HepG2 (cell line): Measurements from ENCODE around the gene PDIA4. TPM values are rescaled to one million over a fixed set of nuclear protein-coding genes. Genes with fewer than 3 reads are reported as not detected.

Experiments
- ATAC-seq: fragments of 200-7000 bp; cut with Tn5 transposase; 3 replicates; pipeline ENCODE4 v1.9.1; 2020; ENCODE audit warnings: mild to moderate bottlenecking, moderate library complexity
- BruUV-seq: library from RNA; stranded (reverse); fragments of 400-500 nt; replicated peaks from 2 replicates; lab custom pipeline; 2021; lab: Mats Ljungman, UMichigan
- CTCF ChIA-PET: fragments of 300-600 bp; formaldehyde crosslinking; extraction: SDS; loops from one replicate; lab custom pipeline; 2021; ENCODE audit warnings: low total read pairs, inconsistent platforms, low intra/inter-chr PET ratio; lab: Yijun Ruan, JAX
- POLR2A ChIA-PET: fragments of 350-600 bp; sonication (Branson Sonifier 250); formaldehyde crosslinking; loops from one replicate; lab custom pipeline; 2020; ENCODE audit warnings: antibody characterized with exemption, inconsistent platforms; lab: Yijun Ruan, JAX
- DNase-seq: peaks from one replicate; pipeline ENCODE4 v3.0.0-alpha.2; 2015; ENCODE audit warnings: low spot score
- FAIRE-seq: peaks from 3 replicates; lab custom pipeline; 2011; peaks lifted over from hg19 to GRCh38; lab: Jason Lieb, UNC
- H2AFZ ChIP-seq: one replicate; pipeline ENCODE4 v1.6.1; 2011; ENCODE audit warnings: low read length, inconsistent platforms
- H3K27ac ChIP-seq: fragments of 300-600 bp; 3 replicates; pipeline ENCODE4 v1.8.0; 2011; ENCODE audit warnings: mixed run types, mild to moderate bottlenecking, mixed read lengths, low read length, inconsistent platforms; ENCODE audit not compliant: insufficient read depth; ENCODE audit errors: extremely low read length
- H3K27me3 ChIP-seq, 2 experiments: fragments of 200-600 bp in 1 of 2; 2 replicates in 1 of 2; 3 replicates in 1 of 2; pipeline versions ENCODE4 v1.6.0 to v1.8.0; 2011; ENCODE audit warnings: low read length in 2 of 2, mild to moderate bottlenecking in 2 of 2, moderate library complexity in 2 of 2, inconsistent platforms in 1 of 2; ENCODE audit not compliant: insufficient read depth in 2 of 2, control insufficient read depth in 1 of 2
- H3K36me3 ChIP-seq, 2 experiments: fragments of 200-600 bp in 1 of 2; replicated peaks in 1 of 2; 2 replicates in 1 of 2; 3 replicates in 1 of 2; pipeline versions ENCODE4 v1.5.1 to v1.8.0; 2011; ENCODE audit warnings: low read length in 2 of 2, inconsistent platforms in 1 of 2; ENCODE audit not compliant: insufficient read depth in 2 of 2, control insufficient read depth in 1 of 2
- H3K4me1 ChIP-seq: 2 replicates; pipeline ENCODE4 v1.5.1; 2012; ENCODE audit warnings: low read length, inconsistent platforms; ENCODE audit not compliant: insufficient read depth
- H3K4me2 ChIP-seq: 2 replicates; pipeline ENCODE4 v1.6.0; 2011; ENCODE audit warnings: low read depth, low read length, inconsistent platforms
- H3K4me3 ChIP-seq, 3 experiments: fragments of 200-600 bp in 1 of 3; sonication (generic), shearing (Covaris generic) in 1 of 3; replicated peaks in 1 of 3; 2 replicates each; pipeline ENCODE4 v1.5.1; 2011 to 2016; ENCODE audit warnings: low read length in 3 of 3, inconsistent platforms in 2 of 3, low read depth in 2 of 3, mild to moderate bottlenecking in 2 of 3, control low read depth in 1 of 3, mixed read lengths in 1 of 3; ENCODE audit not compliant: insufficient read depth in 1 of 3
- H3K79me2 ChIP-seq: one replicate; pipeline ENCODE4 v1.6.1; 2011; ENCODE audit warnings: low read length, inconsistent platforms; ENCODE audit not compliant: insufficient read depth
- H3K9ac ChIP-seq: 2 replicates; pipeline ENCODE4 v1.6.0; 2011; ENCODE audit warnings: mild to moderate bottlenecking, low read depth, low read length, inconsistent platforms; ENCODE audit not compliant: insufficient read depth
- H3K9me3 ChIP-seq: 2 replicates; pipeline ENCODE4 v1.5.1; 2012; ENCODE audit warnings: mild to moderate bottlenecking, low read length
- H4K20me1 ChIP-seq: 2 replicates; pipeline ENCODE4 v1.6.0; 2011; ENCODE audit warnings: inconsistent platforms, mild to moderate bottlenecking, low read length, moderate library complexity; ENCODE audit not compliant: insufficient read depth
- AHR ChIP-seq: IDR thresholded peaks from 2 replicates; pipeline ENCODE4 v1.6.1; 2018; ENCODE audit warnings: missing genetic modification reagents, missing compliant biosample characterization
- HMGA1 ChIP-seq: sonication (generic); formaldehyde crosslinking; conservative IDR thresholded peaks from 2 replicates; pipeline ENCODE4 v1.4.0; 2020; ENCODE audit warnings: missing genetic modification reagents
- MED13 ChIP-seq: sonication (generic); formaldehyde crosslinking; IDR thresholded peaks from 2 replicates; pipeline ENCODE4 v1.5.0; 2020; ENCODE audit warnings: missing genetic modification reagents
- MTF1 ChIP-seq: sonication (generic); formaldehyde crosslinking; IDR thresholded peaks from 2 replicates; pipeline ENCODE4 v1.5.0; 2020; ENCODE audit warnings: missing genetic modification reagents
- NFRKB ChIP-seq: fragments of 450-650 bp; IDR thresholded peaks from 2 replicates; pipeline ENCODE4 v1.6.1; 2017
- POLR2AphosphoS5 ChIP-seq: IDR thresholded peaks from 2 replicates; pipeline ENCODE4 v1.6.1; 2012; ENCODE audit warnings: low read depth, low read length
- RNF2 ChIP-seq: fragments of 450-650 bp; conservative IDR thresholded peaks from 2 replicates; pipeline ENCODE4 v1.6.1; 2016; ENCODE audit warnings: low read depth
- TSC22D2 ChIP-seq: sonication (generic); formaldehyde crosslinking; IDR thresholded peaks from 2 replicates; pipeline ENCODE4 v1.5.1; 2020; ENCODE audit warnings: missing genetic modification reagents, mild to moderate bottlenecking, borderline replicate concordance
- ZNF34 ChIP-seq: sonication (generic); formaldehyde crosslinking; IDR thresholded peaks from 2 replicates; pipeline ENCODE4 v1.4.0; 2020; ENCODE audit warnings: mild to moderate bottlenecking, missing genetic modification reagents, borderline replicate concordance
- ZNF510 ChIP-seq: sonication (generic); formaldehyde crosslinking; IDR thresholded peaks from 2 replicates; pipeline ENCODE4 v1.4.0; 2020; ENCODE audit warnings: low read depth, mild to moderate bottlenecking, missing genetic modification reagents
- ZNF569 ChIP-seq: sonication (generic); formaldehyde crosslinking; IDR thresholded peaks from 2 replicates; pipeline ENCODE4 v1.5.0; 2020; ENCODE audit warnings: mild to moderate bottlenecking, missing genetic modification reagents, moderate library complexity, borderline replicate concordance
- ZNF619 ChIP-seq: sonication (generic); formaldehyde crosslinking; IDR thresholded peaks from 2 replicates; pipeline ENCODE4 v1.4.0; 2020; ENCODE audit warnings: mild to moderate bottlenecking, missing genetic modification reagents
- ZNF816 ChIP-seq: sonication (generic); formaldehyde crosslinking; IDR thresholded peaks from 2 replicates; pipeline ENCODE4 v1.8.0; 2022; ENCODE audit warnings: missing genetic modification reagents, mild to moderate bottlenecking, borderline replicate concordance
- WGBS: methylation state at CpG from one replicate; pipeline ENCODE4 v1.1.6; 2017; ENCODE audit warnings: low lambda C conversion rate; 5-methylcytosine and 5-hydroxymethylcytosine counted together
- in situ Hi-C: cut with HindIII; loops from 2 replicates; pipeline ENCODE4 v1.10.0; 2017; ENCODE audit warnings: low pct_unique_long_range_greater_than_20kb; ENCODE audit not compliant: extremely low pct_ligation_motif_present
- intact Hi-C: fragments of 100-400 bp; cut with micrococcal nuclease; formaldehyde crosslinking; loops from one replicate; pipeline ENCODE4 v1.10.0; 2022; ENCODE audit not compliant: unreplicated experiment
- polyA plus RNA-seq, 8 experiments: library from polyadenylated mRNA; depleted of rRNA in 3 of 8; stranded (reverse) in 7 of 8; unstranded in 1 of 8; fragments of >200 nt; fragmentation: Illumina TruSeq in 4 of 8; extraction: Trizol in 4 of 8; gene quantifications; 2 replicates each; pipeline versions ENCODE4 v1.2.1 to v1.2.3, GENCODE V29; 2011 to 2016; ENCODE audit warnings: low read depth in 4 of 8, missing spikeins in 1 of 8, mixed read lengths in 1 of 8; ENCODE audit not compliant: insufficient read depth in 1 of 8
- total RNA-seq, 5 experiments: library from RNA; depleted of rRNA; stranded (reverse); fragments of >200 nt; fragmentation: Illumina TruSeq; extraction: Trizol; gene quantifications; 2 replicates each; pipeline ENCODE4 v1.2.3, GENCODE V29; 2016; ENCODE audit warnings: low read depth in 1 of 5
- TF ChIP-seq, protein P1 (sequence below): IDR thresholded peaks from 2 replicates; pipeline ENCODE4 v1.6.1; 2016
- TF ChIP-seq, protein P2 (sequence below): sonication (generic); formaldehyde crosslinking; IDR thresholded peaks from 2 replicates; pipeline ENCODE4 v1.5.0; 2020; ENCODE audit warnings: missing genetic modification reagents, mild to moderate bottlenecking, borderline replicate concordance
- TF ChIP-seq, protein P3 (sequence below): IDR thresholded peaks from 2 replicates; pipeline ENCODE4 v1.6.1; 2016; ENCODE audit warnings: low read depth, missing genetic modification reagents, missing compliant biosample characterization
- TF ChIP-seq, protein P4 (sequence below): sonication (generic); formaldehyde crosslinking; IDR thresholded peaks from 2 replicates; pipeline ENCODE4 v1.5.1; 2020; ENCODE audit warnings: missing genetic modification reagents, mild to moderate bottlenecking, borderline replicate concordance
- TF ChIP-seq, protein P5 (sequence below): sonication (generic); formaldehyde crosslinking; IDR thresholded peaks from 2 replicates; pipeline ENCODE4 v1.5.0; 2020; ENCODE audit warnings: missing genetic modification reagents

The PDIA4 gene
- total and polyA plus RNA-seq, 2 of the 13 experiments (the other 11 are each of a cell fraction or from before 2014, with no cell fraction given) = 278 to 402 TPM

DNA sequence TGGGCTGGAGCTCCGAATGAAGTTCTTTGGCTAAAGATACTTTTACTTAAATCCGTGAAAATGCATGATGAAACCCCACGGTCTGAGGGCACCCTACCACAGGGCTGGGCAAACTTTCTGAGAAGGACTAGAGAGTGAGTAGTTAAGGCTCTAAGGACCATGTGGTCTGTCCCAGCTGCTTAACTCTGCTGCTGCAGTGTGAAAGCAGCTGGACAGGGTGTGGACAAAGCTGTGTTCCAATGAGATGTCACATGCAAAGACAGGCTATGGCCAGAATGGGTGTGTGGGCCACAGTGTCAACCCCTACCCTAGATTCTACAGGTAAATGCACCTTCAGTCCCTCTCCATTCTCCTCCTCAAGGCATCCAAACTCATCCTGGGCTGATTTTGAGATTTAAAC is 18.8 kb downstream of the PDIA4 start:
- Histone ChIP-seq H3K36me3 (peaks cover 50 to 94% of the 10 kb centered on the region in 2 experiments), H3K4me2 (no peak overlapping the region), H3K27me3 (no peaks in the 10 kb centered on the region), H2AFZ (no peak overlapping the region), H3K4me1 (no peaks in the 10 kb centered on the region), H3K4me3 (no peak overlapping the region), H3K79me2 (peaks cover 2% of the 10 kb centered on the region), H3K27ac (no peak overlapping the region), H4K20me1 (no peaks in the 10 kb centered on the region), H3K9ac (no peak overlapping the region), H3K9me3 (no peaks in the 10 kb centered on the region)
- CTCF ChIA-PET = no interaction called here
- FAIRE-seq (no peak), DNase-seq (no peak), ATAC-seq (no peak)
- in situ Hi-C loops (no loop called here), intact Hi-C loops (no loop called here)
- no TSS peak for BruUV-seq
- WGBS = 100% methylated on average over 1 of the region's 3 CpGs
- POLR2A ChIA-PET = no interaction called here
- TF ChIP-seq ZNF34 (no peak), ZNF816 (CRISPR knock-in tag) (no peak), MED13 (CRISPR knock-in tag) (no peak), HMGA1 (CRISPR knock-in tag) (no peak), NFRKB (no peak), POLR2AphosphoS5 (no peak), ZNF510 (CRISPR knock-in tag) (no peak), RNF2 (no peak), AHR (CRISPR knock-in tag) (no peak), ZNF619 (no peak), TSC22D2 (no peak), ZNF569 (CRISPR knock-in tag) (no peak), MTF1 (CRISPR knock-in tag) (no peak)
- TF ChIP-seq, protein P1, sequence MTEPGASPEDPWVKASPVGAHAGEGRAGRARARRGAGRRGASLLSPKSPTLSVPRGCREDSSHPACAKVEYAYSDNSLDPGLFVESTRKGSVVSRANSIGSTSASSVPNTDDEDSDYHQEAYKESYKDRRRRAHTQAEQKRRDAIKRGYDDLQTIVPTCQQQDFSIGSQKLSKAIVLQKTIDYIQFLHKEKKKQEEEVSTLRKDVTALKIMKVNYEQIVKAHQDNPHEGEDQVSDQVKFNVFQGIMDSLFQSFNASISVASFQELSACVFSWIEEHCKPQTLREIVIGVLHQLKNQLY (CRISPR knock-in tag) = no peak
- TF ChIP-seq, protein P2, sequence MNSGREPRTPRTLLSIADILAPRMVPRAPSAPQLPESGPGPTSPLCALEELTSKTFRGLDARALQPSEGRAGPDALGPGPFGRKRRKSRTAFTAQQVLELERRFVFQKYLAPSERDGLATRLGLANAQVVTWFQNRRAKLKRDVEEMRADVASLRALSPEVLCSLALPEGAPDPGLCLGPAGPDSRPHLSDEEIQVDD (CRISPR knock-in tag) = no peak
- TF ChIP-seq, protein P3, sequence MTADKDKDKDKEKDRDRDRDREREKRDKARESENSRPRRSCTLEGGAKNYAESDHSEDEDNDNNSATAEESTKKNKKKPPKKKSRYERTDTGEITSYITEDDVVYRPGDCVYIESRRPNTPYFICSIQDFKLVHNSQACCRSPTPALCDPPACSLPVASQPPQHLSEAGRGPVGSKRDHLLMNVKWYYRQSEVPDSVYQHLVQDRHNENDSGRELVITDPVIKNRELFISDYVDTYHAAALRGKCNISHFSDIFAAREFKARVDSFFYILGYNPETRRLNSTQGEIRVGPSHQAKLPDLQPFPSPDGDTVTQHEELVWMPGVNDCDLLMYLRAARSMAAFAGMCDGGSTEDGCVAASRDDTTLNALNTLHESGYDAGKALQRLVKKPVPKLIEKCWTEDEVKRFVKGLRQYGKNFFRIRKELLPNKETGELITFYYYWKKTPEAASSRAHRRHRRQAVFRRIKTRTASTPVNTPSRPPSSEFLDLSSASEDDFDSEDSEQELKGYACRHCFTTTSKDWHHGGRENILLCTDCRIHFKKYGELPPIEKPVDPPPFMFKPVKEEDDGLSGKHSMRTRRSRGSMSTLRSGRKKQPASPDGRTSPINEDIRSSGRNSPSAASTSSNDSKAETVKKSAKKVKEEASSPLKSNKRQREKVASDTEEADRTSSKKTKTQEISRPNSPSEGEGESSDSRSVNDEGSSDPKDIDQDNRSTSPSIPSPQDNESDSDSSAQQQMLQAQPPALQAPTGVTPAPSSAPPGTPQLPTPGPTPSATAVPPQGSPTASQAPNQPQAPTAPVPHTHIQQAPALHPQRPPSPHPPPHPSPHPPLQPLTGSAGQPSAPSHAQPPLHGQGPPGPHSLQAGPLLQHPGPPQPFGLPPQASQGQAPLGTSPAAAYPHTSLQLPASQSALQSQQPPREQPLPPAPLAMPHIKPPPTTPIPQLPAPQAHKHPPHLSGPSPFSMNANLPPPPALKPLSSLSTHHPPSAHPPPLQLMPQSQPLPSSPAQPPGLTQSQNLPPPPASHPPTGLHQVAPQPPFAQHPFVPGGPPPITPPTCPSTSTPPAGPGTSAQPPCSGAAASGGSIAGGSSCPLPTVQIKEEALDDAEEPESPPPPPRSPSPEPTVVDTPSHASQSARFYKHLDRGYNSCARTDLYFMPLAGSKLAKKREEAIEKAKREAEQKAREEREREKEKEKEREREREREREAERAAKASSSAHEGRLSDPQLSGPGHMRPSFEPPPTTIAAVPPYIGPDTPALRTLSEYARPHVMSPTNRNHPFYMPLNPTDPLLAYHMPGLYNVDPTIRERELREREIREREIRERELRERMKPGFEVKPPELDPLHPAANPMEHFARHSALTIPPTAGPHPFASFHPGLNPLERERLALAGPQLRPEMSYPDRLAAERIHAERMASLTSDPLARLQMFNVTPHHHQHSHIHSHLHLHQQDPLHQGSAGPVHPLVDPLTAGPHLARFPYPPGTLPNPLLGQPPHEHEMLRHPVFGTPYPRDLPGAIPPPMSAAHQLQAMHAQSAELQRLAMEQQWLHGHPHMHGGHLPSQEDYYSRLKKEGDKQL = no peak
- TF ChIP-seq, protein P4, sequence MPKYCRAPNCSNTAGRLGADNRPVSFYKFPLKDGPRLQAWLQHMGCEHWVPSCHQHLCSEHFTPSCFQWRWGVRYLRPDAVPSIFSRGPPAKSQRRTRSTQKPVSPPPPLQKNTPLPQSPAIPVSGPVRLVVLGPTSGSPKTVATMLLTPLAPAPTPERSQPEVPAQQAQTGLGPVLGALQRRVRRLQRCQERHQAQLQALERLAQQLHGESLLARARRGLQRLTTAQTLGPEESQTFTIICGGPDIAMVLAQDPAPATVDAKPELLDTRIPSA (CRISPR knock-in tag) = no peak
- TF ChIP-seq, protein P5, sequence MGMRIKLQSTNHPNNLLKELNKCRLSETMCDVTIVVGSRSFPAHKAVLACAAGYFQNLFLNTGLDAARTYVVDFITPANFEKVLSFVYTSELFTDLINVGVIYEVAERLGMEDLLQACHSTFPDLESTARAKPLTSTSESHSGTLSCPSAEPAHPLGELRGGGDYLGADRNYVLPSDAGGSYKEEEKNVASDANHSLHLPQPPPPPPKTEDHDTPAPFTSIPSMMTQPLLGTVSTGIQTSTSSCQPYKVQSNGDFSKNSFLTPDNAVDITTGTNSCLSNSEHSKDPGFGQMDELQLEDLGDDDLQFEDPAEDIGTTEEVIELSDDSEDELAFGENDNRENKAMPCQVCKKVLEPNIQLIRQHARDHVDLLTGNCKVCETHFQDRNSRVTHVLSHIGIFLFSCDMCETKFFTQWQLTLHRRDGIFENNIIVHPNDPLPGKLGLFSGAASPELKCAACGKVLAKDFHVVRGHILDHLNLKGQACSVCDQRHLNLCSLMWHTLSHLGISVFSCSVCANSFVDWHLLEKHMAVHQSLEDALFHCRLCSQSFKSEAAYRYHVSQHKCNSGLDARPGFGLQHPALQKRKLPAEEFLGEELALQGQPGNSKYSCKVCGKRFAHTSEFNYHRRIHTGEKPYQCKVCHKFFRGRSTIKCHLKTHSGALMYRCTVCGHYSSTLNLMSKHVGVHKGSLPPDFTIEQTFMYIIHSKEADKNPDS (CRISPR knock-in tag) = no peak
